Spleen (tissue), 11 donors: ENCODE data around the gene PGAP3. TPM values are rescaled to one million over a fixed set of nuclear protein-coding genes. Genes with fewer than 3 reads are reported as not detected.

Source experiments
- DNase-seq: peaks from one replicate; pipeline ENCODE4 v3.0.0-alpha.2; 2020
- H3K27ac ChIP-seq, 8 donors: fragments of 200-600 bp; sonication (generic) in 7 of 8; 1 replicate in 4 of 8; 2 replicates in 4 of 8; pipeline versions ENCODE4 v1.5.0 to v1.8.0; 2016 to 2021; ENCODE audit warnings: inconsistent platforms in 4 of 8, mild to moderate bottlenecking in 4 of 8, moderate library complexity in 1 of 8
- H3K27me3 ChIP-seq, 7 donors: fragments of 200-600 bp; sonication (generic) in 6 of 7; replicated peaks in 1 of 7; 1 replicate in 4 of 7; 2 replicates in 3 of 7; pipeline versions ENCODE4 v1.5.0 to v1.8.0; 2016 to 2021; ENCODE audit warnings: inconsistent platforms in 3 of 7, mild to moderate bottlenecking in 1 of 7
- H3K36me3 ChIP-seq, 6 donors: fragments of 200-600 bp; sonication (generic) in 5 of 6; 1 replicate in 4 of 6; 2 replicates in 2 of 6; pipeline versions ENCODE4 v1.5.0 to v1.8.0; 2016 to 2021; ENCODE audit warnings: inconsistent platforms in 2 of 6
- H3K4me1 ChIP-seq, 6 donors: fragments of 200-600 bp; sonication (generic) in 5 of 6; 1 replicate in 3 of 6; 2 replicates in 3 of 6; pipeline versions ENCODE4 v1.5.0 to v1.8.0; 2016 to 2021; ENCODE audit warnings: inconsistent platforms in 3 of 6
- H3K4me3 ChIP-seq, 8 donors: fragments of 200-600 bp; sonication (generic) in 7 of 8; 1 replicate in 4 of 8; 2 replicates in 4 of 8; pipeline versions ENCODE4 v1.5.0 to v1.8.0; 2016 to 2021; ENCODE audit warnings: inconsistent platforms in 4 of 8, mild to moderate bottlenecking in 4 of 8, moderate library complexity in 2 of 8
- H3K9me3 ChIP-seq, 8 donors: fragments of 200-600 bp; sonication (generic) in 7 of 8; 1 replicate in 4 of 8; 2 replicates in 4 of 8; pipeline versions ENCODE4 v1.5.0 to v1.8.0; 2016 to 2021; ENCODE audit warnings: inconsistent platforms in 4 of 8
- POLR2A ChIP-seq, 3 donors: fragments of 450-650 bp; IDR thresholded peaks; one replicate each; pipeline ENCODE4 v1.5.1; 2017; ENCODE audit warnings: antibody characterized with exemption in 3 of 3, mild to moderate bottlenecking in 1 of 3
- POLR2AphosphoS5 ChIP-seq, 3 donors: sonication (generic); formaldehyde crosslinking; IDR thresholded peaks; one replicate each; pipeline ENCODE4 v1.5.1; 2017; ENCODE audit warnings: antibody characterized with exemption in 3 of 3
- WGBS, 5 donors: extraction: QIAGEN DNeasy Blood & Tissue Kit in 3 of 5; methylation state at CpG; one replicate each; pipeline versions ENCODE4 v1.1.5 to v1.1.7; 2013 to 2018; 5-methylcytosine and 5-hydroxymethylcytosine counted together
- intact Hi-C: fragments of 100-400 bp; cut with DNase I; formaldehyde crosslinking; loops from one replicate; pipeline ENCODE4 v1.15.0; 2023; ENCODE audit warnings: low total_unique reads
- polyA plus RNA-seq, 3 donors: library from polyadenylated mRNA; stranded (reverse); fragments of 200-250 nt; gene quantifications; one replicate each; pipeline ENCODE4 v1.2.1, GENCODE V29; 2013
- total RNA-seq, 7 donors: library from RNA; depleted of rRNA in 3 of 7; stranded (reverse); fragments of >200 nt in 3 of 7; fragmentation: NEBNext Ultra II Directional in 4 of 7; extraction: Animal tissue kit (Norgen Biotek cat#: 25700) in 4 of 7; gene quantifications; one replicate each; pipeline versions ENCODE4 v1.1.0 to v1.2.1, GENCODE V29; 2016 to 2021
- TF ChIP-seq, protein P1 (sequence below), 11 experiments: fragments of 200-600 bp in 7 of 11; fragments of 450-650 bp in 4 of 11; sonication (generic) in 4 of 11; IDR thresholded peaks in 8 of 11; conservative IDR thresholded peaks in 3 of 11; 1 replicate in 7 of 11; 2 replicates in 4 of 11; pipeline versions ENCODE4 v1.4.0 to v1.8.0; 2016 to 2021; ENCODE audit warnings: antibody characterized with exemption in 11 of 11, inconsistent platforms in 4 of 11, mild to moderate bottlenecking in 1 of 11
- donor health status: healthy with polysubstance abuse.
- donor health status: DM: no; HTN: no; CAD: no; lungs with moderate emphysema.
- donor health status: DM: no; HTN: no; CAD: no.
- donor health status: Bipolar disorder and iron deficiency.
- donor health status: healthy.
- donor health status: DM: no; HTN: no; CAD: no.
- donor health status: DM: yes; HTN: yes; CAD: no.

Gene PGAP3
- total and polyA plus RNA-seq, 10 donors, result 11.5 to 27.4 (median 19.5) TPM

DNA sequence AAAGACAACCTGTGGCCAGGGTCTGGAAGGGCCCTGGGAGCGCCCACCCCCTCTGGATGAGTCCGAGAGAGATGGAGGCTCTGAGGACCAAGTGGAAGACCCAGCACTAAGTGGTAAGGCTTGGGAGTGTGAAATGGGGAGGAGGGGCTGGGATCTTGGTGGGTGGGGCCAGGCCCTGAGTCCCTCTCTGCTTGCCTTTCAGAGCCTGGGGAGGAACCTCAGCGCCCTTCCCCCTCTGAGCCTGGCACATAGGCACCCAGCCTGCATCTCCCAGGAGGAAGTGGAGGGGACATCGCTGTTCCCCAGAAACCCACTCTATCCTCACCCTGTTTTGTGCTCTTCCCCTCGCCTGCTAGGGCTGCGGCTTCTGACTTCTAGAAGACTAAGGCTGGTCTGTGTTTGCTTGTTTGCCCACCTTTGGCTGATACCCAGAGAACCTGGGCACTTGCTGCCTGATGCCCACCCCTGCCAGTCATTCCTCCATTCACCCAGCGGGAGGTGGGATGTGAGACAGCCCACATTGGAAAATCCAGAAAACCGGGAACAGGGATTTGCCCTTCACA, 52.2 kb downstream of the PGAP3 start:
- TF ChIP-seq, protein P1, sequence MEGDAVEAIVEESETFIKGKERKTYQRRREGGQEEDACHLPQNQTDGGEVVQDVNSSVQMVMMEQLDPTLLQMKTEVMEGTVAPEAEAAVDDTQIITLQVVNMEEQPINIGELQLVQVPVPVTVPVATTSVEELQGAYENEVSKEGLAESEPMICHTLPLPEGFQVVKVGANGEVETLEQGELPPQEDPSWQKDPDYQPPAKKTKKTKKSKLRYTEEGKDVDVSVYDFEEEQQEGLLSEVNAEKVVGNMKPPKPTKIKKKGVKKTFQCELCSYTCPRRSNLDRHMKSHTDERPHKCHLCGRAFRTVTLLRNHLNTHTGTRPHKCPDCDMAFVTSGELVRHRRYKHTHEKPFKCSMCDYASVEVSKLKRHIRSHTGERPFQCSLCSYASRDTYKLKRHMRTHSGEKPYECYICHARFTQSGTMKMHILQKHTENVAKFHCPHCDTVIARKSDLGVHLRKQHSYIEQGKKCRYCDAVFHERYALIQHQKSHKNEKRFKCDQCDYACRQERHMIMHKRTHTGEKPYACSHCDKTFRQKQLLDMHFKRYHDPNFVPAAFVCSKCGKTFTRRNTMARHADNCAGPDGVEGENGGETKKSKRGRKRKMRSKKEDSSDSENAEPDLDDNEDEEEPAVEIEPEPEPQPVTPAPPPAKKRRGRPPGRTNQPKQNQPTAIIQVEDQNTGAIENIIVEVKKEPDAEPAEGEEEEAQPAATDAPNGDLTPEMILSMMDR (IDR thresholded peaks at IDR 0.05 in 8 of 11, conservative IDR thresholded peaks at IDR 0.05 in 3 of 11), result no peak
- TF ChIP-seq POLR2AphosphoS5 (IDR thresholded peaks at IDR 0.05), result no peak
- no peak for TF ChIP-seq POLR2A (IDR thresholded peaks at IDR 0.05)
- H3K27ac ChIP-seq, result peak overlapping the region in 4 of 8 donors; percentile 91 to 97 (median 94)
- H3K4me3 ChIP-seq, result peak overlapping the region in 1 of 8 donors; percentile 76
- peaks cover 0 to 4% (median 0%) of the 10 kb centered on the region in 6 donors for H3K36me3 ChIP-seq
- H3K27me3 ChIP-seq, result peaks cover 0 to 20% (median 0%) of the 10 kb centered on the region in 7 donors
- no peaks in the 10 kb centered on the region for H3K9me3 ChIP-seq
- H3K4me1 ChIP-seq, result peaks cover 39 to 68% (median 59%) of the 10 kb centered on the region in 6 donors
- 82 to 93% (median 85%) methylated on average over 4 to 8 of the region's 8 CpGs for WGBS, 5 donors
- intact Hi-C loops, result no loop called here
- no peak for DNase-seq

GRCh38 chr17:39634384-39634871, 53.4 kb downstream of the PGAP3 start:
- no peaks in the 10 kb centered on the region for H3K9me3 ChIP-seq
- WGBS, 5 donors, result 40 to 52% (median 49%) methylated on average over 2 of the region's 2 CpGs
- H3K27me3 ChIP-seq, result peaks cover 0 to 33% (median 0%) of the 10 kb centered on the region in 7 donors
- H3K4me3 ChIP-seq, result no peak overlapping the region
- H3K27ac ChIP-seq, result no peak overlapping the region
- H3K4me1 ChIP-seq, result peaks cover 27 to 66% (median 46%) of the 10 kb centered on the region in 6 donors
- intact Hi-C loops, result no loop called here
- H3K36me3 ChIP-seq, result peaks cover 0 to under 1% (median 0%) of the 10 kb centered on the region in 6 donors
- TF ChIP-seq POLR2A (IDR thresholded peaks at IDR 0.05) (no peak), POLR2AphosphoS5 (IDR thresholded peaks at IDR 0.05) (no peak)
- TF ChIP-seq, protein P1 (IDR thresholded peaks at IDR 0.05 in 8 of 11, conservative IDR thresholded peaks at IDR 0.05 in 3 of 11), result peak in 10 of 11 experiments; percentile 31 to 76 (median 68)
- DNase-seq, result no peak

- Histone ChIP-seq H3K9me3 (no peaks in the 10 kb centered on the region), H3K27me3 (peaks cover 0 to 40% (median 0%) of the 10 kb centered on the region in 7 donors), H3K27ac (no peak overlapping the region), H3K4me3 (no peak overlapping the region), H3K4me1 (peaks cover 21 to 62% (median 39%) of the 10 kb centered on the region in 6 donors), H3K36me3 (no peaks in the 10 kb centered on the region)
- no peak for DNase-seq
- intact Hi-C loops, result no loop called here
- 71 to 86% (median 76%) methylated on average over 8 of the region's 8 CpGs for WGBS, 5 donors
- TF ChIP-seq POLR2A (IDR thresholded peaks at IDR 0.05), result no peak
- TF ChIP-seq, protein P1 (IDR thresholded peaks at IDR 0.05 in 8 of 11, conservative IDR thresholded peaks at IDR 0.05 in 3 of 11), result no peak
Observed at GRCh38 chr17:39633570-39634183, 54.2 kb downstream of the PGAP3 start.
